ENCODE results near the gene EFEMP2.

EFEMP2 gene

DNA sequence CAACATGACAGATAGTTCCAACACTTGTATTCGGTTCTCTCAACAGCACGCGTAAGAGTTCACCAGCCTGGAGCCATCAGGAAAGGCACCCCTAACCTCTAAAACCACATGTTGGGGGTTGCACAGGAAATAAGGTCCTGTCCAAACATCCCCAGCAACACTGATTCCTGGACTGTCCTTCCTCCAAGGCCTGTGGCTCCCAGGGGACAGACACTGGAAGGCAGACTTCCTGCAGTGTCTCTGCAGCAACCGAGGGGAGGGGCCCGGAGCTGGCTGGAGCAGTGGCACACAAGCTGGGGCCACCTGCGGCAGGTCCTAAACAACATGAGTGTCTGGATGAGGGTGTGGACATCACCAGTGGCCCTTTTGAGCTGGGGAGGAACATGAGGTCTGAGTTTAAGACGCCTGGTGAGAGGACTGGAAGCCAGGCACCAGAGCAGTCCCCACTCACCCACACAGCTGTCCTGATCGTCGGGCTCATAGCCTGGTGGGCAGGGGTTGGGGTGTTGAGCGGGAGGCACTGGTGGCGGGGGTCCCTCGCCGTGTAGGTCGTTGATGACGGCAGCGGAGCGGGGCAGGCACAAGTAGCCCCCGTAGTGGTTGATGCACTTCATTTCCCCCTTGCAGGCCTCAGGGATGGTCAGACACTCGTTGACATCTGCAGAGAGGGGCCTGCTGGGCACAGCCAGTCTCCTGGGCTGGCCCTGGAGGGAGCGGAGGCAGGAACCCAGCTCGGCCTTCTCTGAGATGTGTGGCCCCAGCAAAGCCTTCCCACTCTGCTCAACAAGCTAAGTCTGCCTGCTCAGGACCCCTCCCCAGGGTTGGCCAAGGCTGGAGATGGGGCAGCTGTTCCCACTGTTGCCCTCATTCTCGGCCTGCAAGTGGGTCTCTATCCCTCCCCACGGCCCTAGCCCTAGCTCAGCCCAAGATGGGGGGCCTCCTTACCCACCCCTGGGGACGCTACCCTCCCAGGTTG, 1.6 kb downstream of the EFEMP2 start:
- no peak for TF ChIP-seq ESRRG (CRISPR knock-in tag; IDR thresholded peaks at IDR 0.05)
- TF ChIP-seq OSR1 (CRISPR knock-in tag; IDR thresholded peaks at IDR 0.05) = no peak
- no peak for TF ChIP-seq TOX (CRISPR knock-in tag; IDR thresholded peaks at IDR 0.05; ENCODE audit: borderline replicate concordance)
- TF ChIP-seq, protein P1, sequence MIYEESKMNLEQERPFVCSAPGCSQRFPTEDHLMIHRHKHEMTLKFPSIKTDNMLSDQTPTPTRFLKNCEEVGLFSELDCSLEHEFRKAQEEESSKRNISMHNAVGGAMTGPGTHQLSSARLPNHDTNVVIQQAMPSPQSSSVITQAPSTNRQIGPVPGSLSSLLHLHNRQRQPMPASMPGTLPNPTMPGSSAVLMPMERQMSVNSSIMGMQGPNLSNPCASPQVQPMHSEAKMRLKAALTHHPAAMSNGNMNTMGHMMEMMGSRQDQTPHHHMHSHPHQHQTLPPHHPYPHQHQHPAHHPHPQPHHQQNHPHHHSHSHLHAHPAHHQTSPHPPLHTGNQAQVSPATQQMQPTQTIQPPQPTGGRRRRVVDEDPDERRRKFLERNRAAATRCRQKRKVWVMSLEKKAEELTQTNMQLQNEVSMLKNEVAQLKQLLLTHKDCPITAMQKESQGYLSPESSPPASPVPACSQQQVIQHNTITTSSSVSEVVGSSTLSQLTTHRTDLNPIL (CRISPR knock-in tag; IDR thresholded peaks at IDR 0.05; ENCODE audit: low read depth) = no peak
- TF ChIP-seq ISL1 (CRISPR knock-in tag; IDR thresholded peaks at IDR 0.05) = no peak
- no peak for TF ChIP-seq ZNF565 (CRISPR knock-in tag; conservative IDR thresholded peaks at IDR 0.05; ENCODE audit: low read depth)
- TF ChIP-seq ZFP30 (CRISPR knock-in tag; IDR thresholded peaks at IDR 0.05) = no peak
- no peak for TF ChIP-seq ARNTL (CRISPR knock-in tag; IDR thresholded peaks at IDR 0.05; ENCODE audit: borderline replicate concordance, low read depth)
- no peak for TF ChIP-seq ZNF70 (CRISPR knock-in tag; IDR thresholded peaks at IDR 0.05)
- TF ChIP-seq RARB (CRISPR knock-in tag; IDR thresholded peaks at IDR 0.05) = no peak
- no peak for TF ChIP-seq POU6F1 (CRISPR knock-in tag; IDR thresholded peaks at IDR 0.05; ENCODE audit: borderline replicate concordance, low read depth)
- no peak for TF ChIP-seq ZFP3 (CRISPR knock-in tag; IDR thresholded peaks at IDR 0.05)
- ATAC-seq = no peak

GRCh38 chr11:65870307-65870658, 2.3 kb downstream of the EFEMP2 start:
- TF ChIP-seq OSR1 (CRISPR knock-in tag; IDR thresholded peaks at IDR 0.05) (no peak), ZNF8 (CRISPR knock-in tag; IDR thresholded peaks at IDR 0.05) (no peak), PPARA (CRISPR knock-in tag; IDR thresholded peaks at IDR 0.05; ENCODE audit: borderline replicate concordance) (no peak), ZFP3 (CRISPR knock-in tag; IDR thresholded peaks at IDR 0.05) (no peak), ZNF565 (CRISPR knock-in tag; conservative IDR thresholded peaks at IDR 0.05; ENCODE audit: low read depth) (no peak), SNAI2 (CRISPR knock-in tag; IDR thresholded peaks at IDR 0.05) (no peak), TOX (CRISPR knock-in tag; IDR thresholded peaks at IDR 0.05; ENCODE audit: borderline replicate concordance) (no peak), ZFP30 (CRISPR knock-in tag; IDR thresholded peaks at IDR 0.05) (no peak), POU6F1 (CRISPR knock-in tag; IDR thresholded peaks at IDR 0.05; ENCODE audit: borderline replicate concordance, low read depth) (no peak)
- ATAC-seq = no peak

DNA sequence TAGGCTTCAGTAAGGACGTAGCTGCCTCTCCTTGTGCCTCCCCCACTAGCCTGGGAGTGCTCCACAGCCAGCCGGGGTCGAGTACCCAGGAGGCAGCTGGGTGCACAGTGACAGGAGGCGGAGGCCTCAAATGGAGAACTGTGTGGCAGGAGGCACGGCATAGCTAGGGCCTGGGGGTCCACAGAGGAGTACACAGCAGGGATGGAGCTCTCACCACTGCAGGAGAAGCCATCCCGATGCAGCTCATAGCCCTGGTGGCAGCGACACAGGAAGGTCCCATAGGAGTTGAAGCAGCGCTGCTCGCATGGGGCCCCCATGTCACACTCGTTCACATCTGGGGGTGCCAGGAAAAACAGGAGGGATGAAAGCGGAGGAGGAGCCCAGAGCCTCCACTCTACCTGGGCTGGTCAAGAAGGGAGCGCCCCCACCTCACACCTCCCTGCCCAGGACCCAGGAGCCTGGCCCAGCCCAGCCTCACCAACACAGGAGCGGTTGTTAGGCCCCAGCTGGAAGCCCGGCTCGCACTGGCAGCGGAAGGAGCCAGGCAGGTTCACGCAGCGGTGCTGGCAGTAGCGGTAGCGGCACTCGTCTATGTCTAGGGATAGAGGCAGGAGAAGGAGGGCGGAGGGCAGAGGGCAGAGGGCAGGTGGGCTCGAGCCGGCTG, 2.8 kb downstream of the EFEMP2 start:
- TF ChIP-seq RARB (CRISPR knock-in tag; IDR thresholded peaks at IDR 0.05) (no peak), ZC3H10 (CRISPR knock-in tag; IDR thresholded peaks at IDR 0.05) (0 out of 2 replicates have a peak, but pooled peaks have one; percentile 1), OSR1 (CRISPR knock-in tag; IDR thresholded peaks at IDR 0.05) (no peak), ZFP3 (CRISPR knock-in tag; IDR thresholded peaks at IDR 0.05) (no peak), CSDC2 (CRISPR knock-in tag; IDR thresholded peaks at IDR 0.05) (no peak)
- TF ChIP-seq, protein P2, sequence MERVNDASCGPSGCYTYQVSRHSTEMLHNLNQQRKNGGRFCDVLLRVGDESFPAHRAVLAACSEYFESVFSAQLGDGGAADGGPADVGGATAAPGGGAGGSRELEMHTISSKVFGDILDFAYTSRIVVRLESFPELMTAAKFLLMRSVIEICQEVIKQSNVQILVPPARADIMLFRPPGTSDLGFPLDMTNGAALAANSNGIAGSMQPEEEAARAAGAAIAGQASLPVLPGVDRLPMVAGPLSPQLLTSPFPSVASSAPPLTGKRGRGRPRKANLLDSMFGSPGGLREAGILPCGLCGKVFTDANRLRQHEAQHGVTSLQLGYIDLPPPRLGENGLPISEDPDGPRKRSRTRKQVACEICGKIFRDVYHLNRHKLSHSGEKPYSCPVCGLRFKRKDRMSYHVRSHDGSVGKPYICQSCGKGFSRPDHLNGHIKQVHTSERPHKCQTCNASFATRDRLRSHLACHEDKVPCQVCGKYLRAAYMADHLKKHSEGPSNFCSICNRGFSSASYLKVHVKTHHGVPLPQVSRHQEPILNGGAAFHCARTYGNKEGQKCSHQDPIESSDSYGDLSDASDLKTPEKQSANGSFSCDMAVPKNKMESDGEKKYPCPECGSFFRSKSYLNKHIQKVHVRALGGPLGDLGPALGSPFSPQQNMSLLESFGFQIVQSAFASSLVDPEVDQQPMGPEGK (CRISPR knock-in tag; IDR thresholded peaks at IDR 0.05; ENCODE audit: borderline replicate concordance) = no peak
- ATAC-seq = no peak

- ATAC-seq = no peak
- no peak for TF ChIP-seq SNAI2 (CRISPR knock-in tag; IDR thresholded peaks at IDR 0.05)
- TF ChIP-seq BACH2 (CRISPR knock-in tag; IDR thresholded peaks at IDR 0.05; ENCODE audit: borderline replicate concordance) = no peak
- no peak for TF ChIP-seq ARNTL (CRISPR knock-in tag; IDR thresholded peaks at IDR 0.05; ENCODE audit: borderline replicate concordance, low read depth)
- TF ChIP-seq TOX (CRISPR knock-in tag; IDR thresholded peaks at IDR 0.05; ENCODE audit: borderline replicate concordance) = no peak
- no peak for TF ChIP-seq OSR1 (CRISPR knock-in tag; IDR thresholded peaks at IDR 0.05)
- no peak for TF ChIP-seq PPARA (CRISPR knock-in tag; IDR thresholded peaks at IDR 0.05; ENCODE audit: borderline replicate concordance)
- TF ChIP-seq ZNF8 (CRISPR knock-in tag; IDR thresholded peaks at IDR 0.05) = no peak
- TF ChIP-seq TCF4 (CRISPR knock-in tag; IDR thresholded peaks at IDR 0.05; ENCODE audit: borderline replicate concordance) = no peak
- no peak for TF ChIP-seq ESRRG (CRISPR knock-in tag; IDR thresholded peaks at IDR 0.05)
- TF ChIP-seq, protein P3, sequence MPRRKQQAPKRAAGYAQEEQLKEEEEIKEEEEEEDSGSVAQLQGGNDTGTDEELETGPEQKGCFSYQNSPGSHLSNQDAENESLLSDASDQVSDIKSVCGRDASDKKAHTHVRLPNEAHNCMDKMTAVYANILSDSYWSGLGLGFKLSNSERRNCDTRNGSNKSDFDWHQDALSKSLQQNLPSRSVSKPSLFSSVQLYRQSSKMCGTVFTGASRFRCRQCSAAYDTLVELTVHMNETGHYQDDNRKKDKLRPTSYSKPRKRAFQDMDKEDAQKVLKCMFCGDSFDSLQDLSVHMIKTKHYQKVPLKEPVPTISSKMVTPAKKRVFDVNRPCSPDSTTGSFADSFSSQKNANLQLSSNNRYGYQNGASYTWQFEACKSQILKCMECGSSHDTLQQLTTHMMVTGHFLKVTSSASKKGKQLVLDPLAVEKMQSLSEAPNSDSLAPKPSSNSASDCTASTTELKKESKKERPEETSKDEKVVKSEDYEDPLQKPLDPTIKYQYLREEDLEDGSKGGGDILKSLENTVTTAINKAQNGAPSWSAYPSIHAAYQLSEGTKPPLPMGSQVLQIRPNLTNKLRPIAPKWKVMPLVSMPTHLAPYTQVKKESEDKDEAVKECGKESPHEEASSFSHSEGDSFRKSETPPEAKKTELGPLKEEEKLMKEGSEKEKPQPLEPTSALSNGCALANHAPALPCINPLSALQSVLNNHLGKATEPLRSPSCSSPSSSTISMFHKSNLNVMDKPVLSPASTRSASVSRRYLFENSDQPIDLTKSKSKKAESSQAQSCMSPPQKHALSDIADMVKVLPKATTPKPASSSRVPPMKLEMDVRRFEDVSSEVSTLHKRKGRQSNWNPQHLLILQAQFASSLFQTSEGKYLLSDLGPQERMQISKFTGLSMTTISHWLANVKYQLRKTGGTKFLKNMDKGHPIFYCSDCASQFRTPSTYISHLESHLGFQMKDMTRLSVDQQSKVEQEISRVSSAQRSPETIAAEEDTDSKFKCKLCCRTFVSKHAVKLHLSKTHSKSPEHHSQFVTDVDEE (CRISPR knock-in tag; IDR thresholded peaks at IDR 0.05) = no peak
- TF ChIP-seq, protein P4, sequence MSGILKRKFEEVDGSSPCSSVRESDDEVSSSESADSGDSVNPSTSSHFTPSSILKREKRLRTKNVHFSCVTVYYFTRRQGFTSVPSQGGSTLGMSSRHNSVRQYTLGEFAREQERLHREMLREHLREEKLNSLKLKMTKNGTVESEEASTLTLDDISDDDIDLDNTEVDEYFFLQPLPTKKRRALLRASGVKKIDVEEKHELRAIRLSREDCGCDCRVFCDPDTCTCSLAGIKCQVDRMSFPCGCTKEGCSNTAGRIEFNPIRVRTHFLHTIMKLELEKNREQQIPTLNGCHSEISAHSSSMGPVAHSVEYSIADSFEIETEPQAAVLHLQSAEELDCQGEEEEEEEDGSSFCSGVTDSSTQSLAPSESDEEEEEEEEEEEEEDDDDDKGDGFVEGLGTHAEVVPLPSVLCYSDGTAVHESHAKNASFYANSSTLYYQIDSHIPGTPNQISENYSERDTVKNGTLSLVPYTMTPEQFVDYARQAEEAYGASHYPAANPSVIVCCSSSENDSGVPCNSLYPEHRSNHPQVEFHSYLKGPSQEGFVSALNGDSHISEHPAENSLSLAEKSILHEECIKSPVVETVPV (CRISPR knock-in tag; IDR thresholded peaks at IDR 0.05) = no peak
- no peak for TF ChIP-seq ISL1 (CRISPR knock-in tag; IDR thresholded peaks at IDR 0.05)
Observed at GRCh38 chr11:65868907-65869306, 3.7 kb downstream of the EFEMP2 start.
